Thoracic aorta (tissue), 2 donors: ENCODE data around the gene SPATA18. TPM values are rescaled to one million over a fixed set of nuclear protein-coding genes. Genes with fewer than 3 reads are reported as not detected.
A peak's percentile ranks its signal among the peaks of the same experiment; 100 is the strongest.

Source experiments
- ATAC-seq: fragments of 150-250 bp; one replicate; pipeline ENCODE4 v1.8.0; 2017; ENCODE audit warnings: low read depth; ENCODE audit not compliant: insufficient number of reproducible peaks, low FRiP score
- DNase-seq: peaks from one replicate; pipeline ENCODE4 v3.0.0-alpha.2; 2020; ENCODE audit warnings: low spot score
- H3K27ac ChIP-seq, 2 donors: fragments of 200-600 bp; sonication (generic); 1 replicate in 1 of 2; 2 replicates in 1 of 2; pipeline ENCODE4 v1.5.1; 2016; ENCODE audit warnings: mild to moderate bottlenecking in 2 of 2, moderate library complexity in 2 of 2
- H3K27me3 ChIP-seq: fragments of 200-600 bp; sonication (generic); replicated peaks from 2 replicates; pipeline ENCODE4 v1.6.0; 2016; ENCODE audit warnings: mild to moderate bottlenecking; ENCODE audit not compliant: insufficient read depth
- H3K36me3 ChIP-seq: fragments of 200-600 bp; sonication (generic); one replicate; pipeline ENCODE4 v1.5.1; 2016
- H3K4me1 ChIP-seq, 2 donors: fragments of 200-600 bp; sonication (generic); 1 replicate in 1 of 2; 2 replicates in 1 of 2; pipeline versions ENCODE4 v1.5.1 to v1.6.0; 2016; ENCODE audit warnings: low read depth in 2 of 2, mild to moderate bottlenecking in 1 of 2; ENCODE audit not compliant: control insufficient read depth in 1 of 2
- H3K4me3 ChIP-seq: fragments of 200-600 bp; sonication (generic); 2 replicates; pipeline ENCODE4 v1.5.1; 2016; ENCODE audit warnings: mild to moderate bottlenecking
- H3K9me3 ChIP-seq: fragments of 200-600 bp; sonication (generic); 2 replicates; pipeline ENCODE4 v1.5.1; 2016
- CTCF ChIP-seq: fragments of 200-600 bp; sonication (generic); IDR thresholded peaks from one replicate; pipeline ENCODE4 v1.5.1; 2019; ENCODE audit warnings: antibody characterized with exemption
- total RNA-seq, 2 donors: library from RNA; depleted of rRNA; stranded (reverse); fragments of >200 nt; gene quantifications; one replicate each; pipeline versions ENCODE4 v1.1.0 to v1.2.3, GENCODE V29; 2016

The SPATA18 gene
- total RNA-seq, 2 donors from 2014 or later = 8.0 to 9.0 TPM

GRCh38 chr4:52036886-52037530, 14.1 kb upstream of the SPATA18 start:
- ATAC-seq (no peak), DNase-seq (no peak)
- H3K9me3 ChIP-seq = no peaks in the 10 kb centered on the region
- H3K27ac ChIP-seq = peak overlapping the region; percentile 52 to 57
- no peak for TF ChIP-seq CTCF
- no peaks in the 10 kb centered on the region for H3K36me3 ChIP-seq
- H3K4me1 ChIP-seq = peaks cover 8 to 41% of the 10 kb centered on the region in 2 donors
- peak overlapping the region; percentile 81 for H3K4me3 ChIP-seq
- no peaks in the 10 kb centered on the region for H3K27me3 ChIP-seq

GRCh38 chr4:52037689-52038102, 13.4 kb upstream of the SPATA18 start:
- Histone ChIP-seq H3K36me3 (no peaks in the 10 kb centered on the region), H3K27me3 (no peaks in the 10 kb centered on the region), H3K9me3 (no peaks in the 10 kb centered on the region), H3K27ac (peak overlapping the region; percentile 52 to 57), H3K4me1 (peaks cover 8 to 41% of the 10 kb centered on the region in 2 donors), H3K4me3 (peak overlapping the region; percentile 81)
- peak; percentile 20 for ATAC-seq
- no peak for DNase-seq
- no peak for TF ChIP-seq CTCF

GRCh38 chr4:52038103-52038912, 12.8 kb upstream of the SPATA18 start, which contains the start of gene SGCB:
Gene SGCB (minus strand): TSS chr4:52038299. CDS start chr4:52038259, 40 bp downstream.
- Histone ChIP-seq H3K27me3 (no peaks in the 10 kb centered on the region), H3K9me3 (no peaks in the 10 kb centered on the region), H3K27ac (peak within 1 kb of the TSS; percentile 52 to 77), H3K4me3 (peak within 1 kb of the TSS; percentile 81), H3K4me1 (peaks cover 4 to 40% of the 10 kb centered on the region in 2 donors), H3K36me3 (no peaks in the 10 kb centered on the region)
- TF ChIP-seq CTCF = no peak
- DNase-seq (peak; percentile 4), ATAC-seq (peak; percentile 67)

GRCh38 chr4:52045028-52045427, 6.1 kb upstream of the SPATA18 start:
- Histone ChIP-seq H3K36me3 (no peaks in the 10 kb centered on the region), H3K27me3 (no peaks in the 10 kb centered on the region), H3K4me3 (no peak overlapping the region), H3K9me3 (no peaks in the 10 kb centered on the region), H3K27ac (no peak overlapping the region), H3K4me1 (no peaks in the 10 kb centered on the region)
- no peak for ATAC-seq
- DNase-seq = no peak
- no peak for TF ChIP-seq CTCF

- H3K36me3 ChIP-seq = no peaks in the 10 kb centered on the region
- H3K27ac ChIP-seq = no peak overlapping the region
- H3K4me1 ChIP-seq = peaks cover 7 to 9% of the 10 kb centered on the region in 2 donors
- TF ChIP-seq CTCF = no peak
- no peak for DNase-seq
- no peaks in the 10 kb centered on the region for H3K9me3 ChIP-seq
- ATAC-seq = no peak
- no peak overlapping the region for H3K4me3 ChIP-seq
- H3K27me3 ChIP-seq = no peaks in the 10 kb centered on the region
Observed at GRCh38 chr4:52049266-52049665, 1.8 kb upstream of the SPATA18 start.
